HuH-7.5 (cell line): ENCODE data around the gene KCNK13.
"Not testable (repeated sequence)": the region's sequence is repeated elsewhere in the genome, so short reads cannot be mapped to it uniquely, and the experiment has no call there.

Experiments used
- DNase-seq: peaks from one replicate; pipeline ENCODE4 v3.0.0; 2011; ENCODE audit warnings: low spot score

The KCNK13 gene

GRCh38 chr14:90061685-90062126 is at the start of gene KCNK13:
Gene KCNK13, plus strand, starts transcription at chr14:90061994. Its CDS starts 212 bp downstream, at chr14:90062206.
- DNase-seq: peak; percentile 19

GRCh38 chr14:90017371-90017770 is 44.4 kb upstream of the KCNK13 start:
- DNase-seq: no peak

- DNase-seq: no peak
Measured at GRCh38 chr14:90019824-90020523, 41.8 kb upstream of the KCNK13 start.

- no peak for DNase-seq
Measured at GRCh38 chr14:90023176-90023896, 38.5 kb upstream of the KCNK13 start.

GRCh38 chr14:90024910-90025309 is 36.9 kb upstream of the KCNK13 start:
- DNase-seq: no peak

- not testable (repeated sequence) for DNase-seq
Measured at GRCh38 chr14:90026608-90027007, 35.2 kb upstream of the KCNK13 start.

GRCh38 chr14:90027842-90028241 is 34.0 kb upstream of the KCNK13 start:
- DNase-seq: no peak

GRCh38 chr14:90034156-90034555 is 27.6 kb upstream of the KCNK13 start:
- no peak for DNase-seq

- no peak for DNase-seq
Measured at GRCh38 chr14:90034835-90035525, 26.8 kb upstream of the KCNK13 start.

GRCh38 chr14:90039253-90040010 is 22.4 kb upstream of the KCNK13 start:
- no peak for DNase-seq

GRCh38 chr14:90040411-90040810 is 21.4 kb upstream of the KCNK13 start:
- DNase-seq: no peak

- no peak for DNase-seq
Measured at GRCh38 chr14:90042496-90043252, 19.1 kb upstream of the KCNK13 start.

- DNase-seq: no peak
Measured at GRCh38 chr14:90045616-90046015, 16.2 kb upstream of the KCNK13 start.

- no peak for DNase-seq
Measured at GRCh38 chr14:90049390-90049789, 12.4 kb upstream of the KCNK13 start.

GRCh38 chr14:90050271-90050670 is 11.5 kb upstream of the KCNK13 start:
- DNase-seq: no peak

GRCh38 chr14:90053044-90053443 is 8.8 kb upstream of the KCNK13 start:
- DNase-seq: no peak

- no peak for DNase-seq
Measured at GRCh38 chr14:90054803-90055202, 7.0 kb upstream of the KCNK13 start.

- no peak for DNase-seq
Measured at GRCh38 chr14:90056826-90057225, 5.0 kb upstream of the KCNK13 start.

GRCh38 chr14:90058876-90059458 is 2.8 kb upstream of the KCNK13 start:
- no peak for DNase-seq

GRCh38 chr14:90060312-90060964 is 1.4 kb upstream of the KCNK13 start:
- peak; percentile 74 for DNase-seq
